Loucy (cell line): ENCODE results near the gene H19.

ENCODE experiments used
- CTCF ChIP-seq: fragments of 200-600 bp; sonication (generic); conservative IDR thresholded peaks from 2 replicates; pipeline ENCODE4 v1.5.1; 2014; ENCODE audit warnings: mild to moderate bottlenecking, antibody characterized with exemption, low read length
- EZH2phosphoT487 ChIP-seq: fragments of 200-600 bp; IDR thresholded peaks from 2 replicates; pipeline ENCODE4 v1.6.1; 2018; ENCODE audit warnings: antibody characterized with exemption, mild to moderate bottlenecking, moderate library complexity, borderline replicate concordance

GRCh38 chr11:1967641-1968225 lies 29.9 kb downstream of the H19 start:
- TF ChIP-seq CTCF: no peak
- no peak for TF ChIP-seq EZH2phosphoT487
